GM10847 (cell line): ENCODE measurements around the gene BAZ1B.

ENCODE experiments used
- POLR2A ChIP-seq: IDR thresholded peaks from 2 replicates; pipeline ENCODE4 v1.6.1; 2011; ENCODE audit not compliant: insufficient read length; ENCODE audit errors: extremely low read depth

BAZ1B gene

GRCh38 chr7:73517241-73517995 is 4.7 kb downstream of the BAZ1B start:
- TF ChIP-seq POLR2A, result no peak

GRCh38 chr7:73515178-73515577 is 6.9 kb downstream of the BAZ1B start:
- TF ChIP-seq POLR2A, result no peak

GRCh38 chr7:73512018-73512780 is 9.9 kb downstream of the BAZ1B start:
- TF ChIP-seq POLR2A, result no peak

DNA sequence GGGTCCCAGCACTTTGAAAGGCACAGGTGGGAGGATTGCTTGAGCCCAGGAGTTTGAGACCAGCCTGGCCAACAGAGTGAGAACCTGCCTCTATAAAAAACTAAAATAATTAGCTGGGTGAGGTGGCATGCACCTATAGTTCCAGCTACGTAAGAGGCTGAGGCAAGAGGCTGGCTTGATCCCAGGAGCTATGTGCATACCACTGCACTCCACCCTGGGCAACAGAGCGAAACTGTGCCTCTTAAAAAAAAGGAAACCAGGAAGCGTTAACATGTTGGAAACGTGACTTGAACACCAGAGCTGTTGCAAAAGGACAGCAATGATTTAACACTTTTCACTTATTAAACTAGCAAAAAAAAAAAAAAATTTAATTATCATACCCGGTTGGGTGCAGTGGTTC is 12.6 kb downstream of the BAZ1B start:
- no peak for TF ChIP-seq POLR2A

DNA sequence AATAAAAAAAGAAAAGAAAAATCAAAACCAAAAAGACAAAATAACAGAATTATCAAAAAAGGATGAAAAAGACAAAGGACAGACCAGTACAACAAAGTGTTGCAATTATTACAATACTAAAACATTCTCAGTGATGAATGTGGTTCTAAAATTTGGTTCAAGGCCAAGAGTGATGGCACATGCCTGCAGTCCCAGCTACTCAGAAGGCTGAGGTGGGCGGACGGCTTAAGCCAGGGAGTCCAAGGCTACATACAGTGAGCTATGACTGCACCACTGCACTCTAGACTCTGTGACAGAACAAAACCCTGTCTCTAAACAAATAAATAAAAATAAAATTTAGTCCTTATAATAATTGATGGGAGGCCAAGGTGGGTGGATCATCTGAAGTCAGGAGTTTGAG is 14.5 kb downstream of the BAZ1B start:
- TF ChIP-seq POLR2A, result no peak

GRCh38 chr7:73504920-73505319 is 17.2 kb downstream of the BAZ1B start:
- TF ChIP-seq POLR2A, result no peak

DNA sequence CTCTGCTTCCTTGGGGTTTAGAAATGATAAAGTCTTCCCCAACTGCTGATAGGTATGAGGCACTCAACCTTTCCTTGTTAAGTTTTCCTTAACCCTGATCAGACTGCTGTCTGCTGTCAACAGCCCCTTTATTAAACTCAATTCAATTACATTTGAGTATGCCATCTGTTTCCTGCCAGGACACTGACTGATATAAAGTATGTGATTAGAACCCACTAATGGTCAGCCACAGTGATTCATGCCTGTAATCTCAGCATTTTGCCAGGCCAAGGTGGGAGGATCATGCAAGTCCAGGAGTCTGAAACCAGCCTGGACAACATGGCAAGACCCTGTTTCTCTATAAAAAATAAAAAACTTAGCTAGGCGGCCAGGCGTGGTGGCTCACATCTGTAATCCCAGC is 18.1 kb downstream of the BAZ1B start:
- no peak for TF ChIP-seq POLR2A

DNA sequence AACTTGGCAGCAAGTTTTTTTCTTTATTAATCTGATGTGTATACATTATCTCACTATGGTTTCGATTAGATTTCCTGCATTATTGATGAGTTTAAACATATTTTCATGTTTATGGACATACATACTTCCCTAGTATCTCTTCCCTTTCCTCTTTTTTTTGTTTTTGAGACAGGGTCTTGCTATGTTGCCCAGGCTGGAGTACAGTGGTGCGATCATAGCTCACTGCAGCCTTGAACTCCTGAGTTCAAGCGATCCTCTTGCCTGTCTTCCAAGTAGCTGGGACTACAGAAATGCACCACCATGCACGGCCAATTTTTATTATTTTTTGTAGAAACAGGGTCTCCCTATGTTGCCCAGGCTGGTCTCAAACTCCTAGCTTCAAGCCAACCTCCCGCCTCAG is 18.9 kb downstream of the BAZ1B start:
- TF ChIP-seq POLR2A, result no peak

DNA sequence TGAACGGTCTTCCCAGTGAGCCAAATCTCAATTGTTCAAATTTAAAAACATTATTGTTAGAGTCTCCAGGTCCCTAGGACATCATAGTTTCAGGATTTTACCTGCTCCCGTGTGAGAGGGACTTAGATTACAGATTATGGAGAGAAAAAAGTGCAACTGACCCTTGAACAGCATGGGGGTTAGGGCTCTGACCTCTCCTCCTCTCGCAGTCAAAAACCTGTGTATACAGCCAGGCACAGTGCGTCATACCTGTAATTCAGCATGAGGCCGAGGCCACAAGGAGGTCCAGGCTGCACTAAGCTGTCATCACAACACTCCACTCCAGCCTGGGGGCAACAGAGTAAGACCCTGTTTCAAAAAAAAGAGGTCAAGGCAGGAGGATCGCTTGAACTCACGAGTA is 25.5 kb downstream of the BAZ1B start:
- TF ChIP-seq POLR2A, result no peak

DNA sequence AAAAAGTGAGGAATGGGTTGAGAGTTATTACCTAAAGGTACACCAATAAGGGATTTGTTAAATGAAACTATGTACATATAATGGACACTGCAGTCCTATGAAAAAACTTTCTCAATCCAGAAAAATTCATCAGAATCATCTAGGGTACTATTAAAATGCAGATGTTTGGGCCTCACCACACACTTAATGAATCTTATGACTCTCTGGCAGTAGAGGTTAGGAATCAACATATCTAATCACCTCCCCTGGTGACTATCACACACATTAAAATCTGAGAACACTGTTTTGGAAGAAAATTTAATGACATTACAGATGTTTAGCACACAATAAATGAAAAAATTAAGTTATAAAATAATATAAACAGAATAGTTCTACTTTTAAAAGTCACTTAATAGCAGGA is 32.1 kb downstream of the BAZ1B start:
- no peak for TF ChIP-seq POLR2A

DNA sequence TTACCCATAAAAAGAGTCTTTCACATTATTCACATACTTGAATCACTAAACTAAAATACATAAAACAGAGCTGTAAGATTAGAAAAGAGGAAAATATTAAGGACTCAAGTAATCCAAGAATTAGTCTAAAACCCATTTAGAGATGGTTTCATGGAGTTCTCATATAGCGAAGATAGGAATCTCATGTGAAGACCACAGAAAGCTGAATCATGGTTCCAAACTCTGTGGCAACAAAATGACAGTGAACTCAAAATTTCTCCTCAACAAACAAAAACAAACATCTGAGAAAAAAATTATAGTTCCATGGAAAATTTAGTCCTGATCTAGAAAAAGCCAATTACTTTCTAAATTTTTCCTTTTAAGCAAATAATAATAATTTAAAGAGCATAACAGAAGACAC is 34.6 kb downstream of the BAZ1B start:
- no peak for TF ChIP-seq POLR2A

DNA sequence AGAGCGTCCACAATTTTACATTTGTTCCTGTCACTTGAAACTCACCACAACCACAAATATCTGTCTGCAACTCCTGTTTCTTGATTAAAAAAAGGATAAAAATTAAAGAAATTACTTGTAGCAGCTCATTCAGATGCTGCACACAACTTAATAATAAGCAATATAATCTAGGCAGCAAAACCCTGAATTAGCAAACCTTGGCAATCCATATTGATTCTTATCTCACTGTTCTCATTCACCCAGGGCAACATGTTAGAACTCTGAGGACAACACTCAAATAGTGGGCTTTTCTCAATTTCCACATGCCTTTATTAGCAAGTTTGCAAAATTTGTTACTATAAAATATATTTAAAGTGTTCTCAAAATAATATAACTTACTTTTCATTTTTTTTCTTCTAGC is 38.9 kb downstream of the BAZ1B start:
- TF ChIP-seq POLR2A, result no peak

- TF ChIP-seq POLR2A, result no peak
Observed at GRCh38 chr7:73482746-73483145, 39.3 kb downstream of the BAZ1B start.

GRCh38 chr7:73478549-73478948 is 43.5 kb downstream of the BAZ1B start:
- no peak for TF ChIP-seq POLR2A

GRCh38 chr7:73477376-73477775 is 44.7 kb downstream of the BAZ1B start:
- no peak for TF ChIP-seq POLR2A

GRCh38 chr7:73470208-73470607 is 51.9 kb downstream of the BAZ1B start:
- no peak for TF ChIP-seq POLR2A

- TF ChIP-seq POLR2A, result no peak
Observed at GRCh38 chr7:73466112-73466511, 56.0 kb downstream of the BAZ1B start.
